GM19463 (cell line): ENCODE measurements around the gene SRGAP3.

ENCODE experiments used
- ATAC-seq: cut with Tn5 transposase; IDR thresholded peaks from one replicate; pipeline ENCODE4 v1.9.1; 2021; ENCODE audit warnings: mild to moderate bottlenecking, moderate library complexity; ENCODE audit not compliant: unreplicated experiment

Gene SRGAP3

GRCh38 chr3:9151240-9151639 is 98.2 kb downstream of the SRGAP3 start:
- no peak for ATAC-seq

- no peak for ATAC-seq
These were observed 99.9 kb downstream of the SRGAP3 start for GRCh38 chr3:9149566-9149965.

GRCh38 chr3:9147896-9148266 is 101.6 kb downstream of the SRGAP3 start:
- no peak for ATAC-seq

GRCh38 chr3:9147215-9147895 is 102.1 kb downstream of the SRGAP3 start:
- peak; percentile 80 for ATAC-seq

GRCh38 chr3:9146367-9147071 is 102.9 kb downstream of the SRGAP3 start:
- ATAC-seq: no peak

GRCh38 chr3:9143184-9143583 is 106.3 kb downstream of the SRGAP3 start:
- ATAC-seq: no peak

GRCh38 chr3:9142362-9142761 is 107.1 kb downstream of the SRGAP3 start:
- no peak for ATAC-seq

- no peak for ATAC-seq
These were observed 107.5 kb downstream of the SRGAP3 start for GRCh38 chr3:9141928-9142289.

GRCh38 chr3:9139366-9139765 is 110.1 kb downstream of the SRGAP3 start:
- no peak for ATAC-seq

GRCh38 chr3:9137676-9138075 is 111.8 kb downstream of the SRGAP3 start:
- ATAC-seq: no peak

GRCh38 chr3:9136746-9137465 is 112.5 kb downstream of the SRGAP3 start:
- ATAC-seq: no peak

GRCh38 chr3:9135930-9136525 is 113.4 kb downstream of the SRGAP3 start:
- ATAC-seq: no peak

- no peak for ATAC-seq
These were observed 113.9 kb downstream of the SRGAP3 start for GRCh38 chr3:9135526-9135925.

- ATAC-seq: no peak
These were observed 115.8 kb downstream of the SRGAP3 start for GRCh38 chr3:9133656-9134055.

GRCh38 chr3:9130345-9131305 is 118.8 kb downstream of the SRGAP3 start:
- ATAC-seq: no peak

GRCh38 chr3:9129365-9129764 is 120.1 kb downstream of the SRGAP3 start:
- no peak for ATAC-seq

GRCh38 chr3:9125278-9125951 is 124.0 kb downstream of the SRGAP3 start:
- ATAC-seq: no peak

GRCh38 chr3:9124730-9125129 is 124.7 kb downstream of the SRGAP3 start:
- no peak for ATAC-seq

GRCh38 chr3:9123840-9124239 is 125.6 kb downstream of the SRGAP3 start:
- no peak for ATAC-seq
